AG10803 (cell line): Measurements from ENCODE around the gene ZDHHC14.
"Not testable (repeated sequence)": the region's sequence is repeated elsewhere in the genome, so short reads cannot be mapped to it uniquely, and the experiment has no call there.

Source experiments
- DNase-seq: peaks from one replicate; pipeline ENCODE4 v3.0.0; 2010; ENCODE audit warnings: low read depth
- H3K4me3 ChIP-seq: 2 replicates; pipeline ENCODE4 v1.5.1; 2011; ENCODE audit warnings: mild to moderate bottlenecking, low read length, control low read depth
- TF ChIP-seq, protein P1 (sequence below): conservative IDR thresholded peaks from 2 replicates; pipeline ENCODE4 v1.5.1; 2011; ENCODE audit warnings: mild to moderate bottlenecking, low read length, control low read depth, inconsistent platforms

Gene ZDHHC14

DNA sequence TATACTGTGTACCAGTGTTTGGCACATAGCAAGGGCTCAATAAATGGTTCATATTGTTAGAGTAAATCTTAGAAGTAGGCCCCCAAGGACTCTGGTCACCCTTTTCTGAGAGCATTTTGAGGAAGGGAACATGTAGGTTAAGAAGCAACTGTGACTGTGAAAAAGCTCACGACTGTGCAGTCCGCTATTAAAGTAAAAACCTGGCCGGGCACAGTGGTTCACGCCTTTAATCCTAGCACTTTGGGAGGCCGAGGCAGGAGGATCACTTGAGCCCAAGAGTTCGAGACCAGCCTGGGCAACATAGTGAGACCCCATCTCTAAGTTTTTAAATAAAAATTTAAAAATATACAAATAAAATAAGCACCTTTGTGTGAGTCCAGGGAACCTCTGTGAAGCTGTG is 5.0 kb downstream of the ZDHHC14 start:
- TF ChIP-seq, protein P1, sequence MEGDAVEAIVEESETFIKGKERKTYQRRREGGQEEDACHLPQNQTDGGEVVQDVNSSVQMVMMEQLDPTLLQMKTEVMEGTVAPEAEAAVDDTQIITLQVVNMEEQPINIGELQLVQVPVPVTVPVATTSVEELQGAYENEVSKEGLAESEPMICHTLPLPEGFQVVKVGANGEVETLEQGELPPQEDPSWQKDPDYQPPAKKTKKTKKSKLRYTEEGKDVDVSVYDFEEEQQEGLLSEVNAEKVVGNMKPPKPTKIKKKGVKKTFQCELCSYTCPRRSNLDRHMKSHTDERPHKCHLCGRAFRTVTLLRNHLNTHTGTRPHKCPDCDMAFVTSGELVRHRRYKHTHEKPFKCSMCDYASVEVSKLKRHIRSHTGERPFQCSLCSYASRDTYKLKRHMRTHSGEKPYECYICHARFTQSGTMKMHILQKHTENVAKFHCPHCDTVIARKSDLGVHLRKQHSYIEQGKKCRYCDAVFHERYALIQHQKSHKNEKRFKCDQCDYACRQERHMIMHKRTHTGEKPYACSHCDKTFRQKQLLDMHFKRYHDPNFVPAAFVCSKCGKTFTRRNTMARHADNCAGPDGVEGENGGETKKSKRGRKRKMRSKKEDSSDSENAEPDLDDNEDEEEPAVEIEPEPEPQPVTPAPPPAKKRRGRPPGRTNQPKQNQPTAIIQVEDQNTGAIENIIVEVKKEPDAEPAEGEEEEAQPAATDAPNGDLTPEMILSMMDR: no peak
- no peak overlapping the region for H3K4me3 ChIP-seq
- no peak for DNase-seq

- no peak overlapping the region for H3K4me3 ChIP-seq
- no peak for DNase-seq
- TF ChIP-seq, protein P1: no peak
These were observed 5.5 kb downstream of the ZDHHC14 start for GRCh38 chr6:157386454-157386853.

DNA sequence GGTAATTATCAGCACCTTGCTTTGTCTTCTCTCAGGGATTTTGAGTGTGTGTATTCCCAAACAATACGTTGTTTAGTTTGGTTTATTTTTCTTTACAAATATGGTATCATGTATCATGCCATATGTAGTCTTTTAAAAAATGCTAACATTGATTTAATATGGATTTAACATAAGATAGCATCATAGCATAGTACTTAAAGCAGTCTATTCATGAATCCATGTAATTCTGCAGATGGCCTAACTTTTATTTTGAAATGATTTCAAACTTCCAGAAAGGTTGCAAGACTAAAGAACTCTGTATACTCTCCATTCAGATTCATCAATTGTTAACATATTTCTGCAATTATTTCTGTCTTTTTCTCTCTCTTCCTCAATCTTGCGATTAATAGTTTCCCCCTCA is 7.9 kb downstream of the ZDHHC14 start:
- H3K4me3 ChIP-seq: no peak overlapping the region
- TF ChIP-seq, protein P1: no peak

GRCh38 chr6:157390273-157391060 is 9.5 kb downstream of the ZDHHC14 start:
- TF ChIP-seq, protein P1: no peak
- no peak for DNase-seq
- no peak overlapping the region for H3K4me3 ChIP-seq

More for the DNA sequence above, 7.9 kb downstream of the ZDHHC14 start:
- no peak for DNase-seq

GRCh38 chr6:157392927-157393668 is 12.1 kb downstream of the ZDHHC14 start:
- no peak overlapping the region for H3K4me3 ChIP-seq
- TF ChIP-seq, protein P1: no peak
- DNase-seq: no peak

DNA sequence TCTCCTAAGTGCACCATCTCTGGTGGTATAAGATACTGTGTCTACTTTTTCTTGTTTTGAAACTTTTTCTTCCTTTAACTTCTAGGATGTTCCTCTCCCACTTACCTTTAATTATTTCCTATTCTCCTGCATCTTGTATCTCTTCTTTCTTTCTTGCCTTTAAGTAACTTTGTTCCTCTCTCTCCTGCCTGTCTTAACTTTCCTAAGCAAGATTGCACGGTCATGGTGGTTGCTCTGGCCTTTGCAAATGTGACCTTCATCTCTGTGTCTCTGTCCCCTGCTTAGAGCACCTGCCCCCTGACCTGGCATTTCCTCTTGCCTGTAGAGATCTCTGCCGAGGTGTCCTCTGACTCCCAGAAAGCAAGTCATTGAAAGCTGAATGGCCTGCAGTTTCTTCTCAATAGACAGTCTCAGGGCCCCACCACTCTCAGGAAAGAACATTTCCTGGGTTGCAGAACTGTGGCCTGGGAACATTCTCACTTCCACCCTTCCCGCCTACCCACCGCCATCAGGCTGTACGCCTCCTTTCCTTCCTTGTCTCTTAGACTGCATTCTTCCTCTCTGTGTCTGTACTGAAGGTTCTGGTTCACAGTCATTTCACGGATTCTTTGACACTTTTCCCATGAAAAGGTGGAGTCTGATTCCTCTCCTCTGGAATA is 12.8 kb downstream of the ZDHHC14 start:
- no peak for DNase-seq
- no peak overlapping the region for H3K4me3 ChIP-seq
- TF ChIP-seq, protein P1: no peak

- DNase-seq, H3K4me3 ChIP-seq: not testable (repeated sequence)
These were observed 14.2 kb downstream of the ZDHHC14 start for GRCh38 chr6:157395199-157395598.
